Activated B cell treated with CpG ODN at 0.5 μM for 24 hours (primary cell): ENCODE measurements around the gene BEGAIN. TPM values are rescaled to one million over a fixed set of nuclear protein-coding genes. Genes with fewer than 3 reads are reported as not detected.

Experiments
- ATAC-seq: fragments of 200-7000 bp; cut with Tn5 transposase; one replicate; pipeline ENCODE4 v1.10.0; 2021; ENCODE audit warnings: low read depth, mild to moderate bottlenecking, moderate library complexity
- CTCF ChIA-PET: fragments of 350-600 bp; sonication (Branson Sonifier 250); formaldehyde crosslinking; loops from one replicate; lab custom pipeline; 2021; ENCODE audit warnings: antibody characterized with exemption; lab: Charles Lee
- POLR2A ChIA-PET: fragments of 350-600 bp; sonication (Branson Sonifier 250); formaldehyde crosslinking; loops from one replicate; lab custom pipeline; 2021; ENCODE audit warnings: antibody characterized with exemption; lab: Charles Lee
- DNase-seq: peaks from one replicate; pipeline ENCODE4 v3.0.0; 2022
- H3K27ac Mint-ChIP-seq: one replicate; pipeline ENCODE4 v1.8.0; 2020; ENCODE audit warnings: mixed read lengths
- H3K27me3 Mint-ChIP-seq: one replicate; pipeline ENCODE4 v1.8.0; 2021; ENCODE audit warnings: mixed read lengths
- H3K36me3 Mint-ChIP-seq: one replicate; pipeline ENCODE4 v1.8.0; 2021; ENCODE audit warnings: low read depth, mixed read lengths
- H3K4me1 Mint-ChIP-seq: one replicate; pipeline ENCODE4 v1.8.0; 2021; ENCODE audit warnings: mixed read lengths
- H3K4me3 Mint-ChIP-seq: one replicate; pipeline ENCODE4 v1.8.0; 2020; ENCODE audit warnings: mild to moderate bottlenecking, mixed read lengths
- H3K9me3 Mint-ChIP-seq: one replicate; pipeline ENCODE4 v1.8.0; 2020; ENCODE audit warnings: mixed read lengths
- CTCF ChIP-seq: fragments of 200-600 bp; IDR thresholded peaks from one replicate; pipeline ENCODE4 v1.8.0; 2022; ENCODE audit warnings: antibody characterized with exemption, mild to moderate bottlenecking
- intact Hi-C: fragments of 100-400 bp; cut with micrococcal nuclease; formaldehyde crosslinking; loops from one replicate; pipeline ENCODE4 v1.15.1; 2024
- total RNA-seq: library from RNA; stranded (reverse); gene quantifications from 2 replicates; pipeline ENCODE4 v1.2.3, GENCODE V29; 2022

BEGAIN gene
- total RNA-seq, 1 donor from 2014 or later, result not detected

DNA sequence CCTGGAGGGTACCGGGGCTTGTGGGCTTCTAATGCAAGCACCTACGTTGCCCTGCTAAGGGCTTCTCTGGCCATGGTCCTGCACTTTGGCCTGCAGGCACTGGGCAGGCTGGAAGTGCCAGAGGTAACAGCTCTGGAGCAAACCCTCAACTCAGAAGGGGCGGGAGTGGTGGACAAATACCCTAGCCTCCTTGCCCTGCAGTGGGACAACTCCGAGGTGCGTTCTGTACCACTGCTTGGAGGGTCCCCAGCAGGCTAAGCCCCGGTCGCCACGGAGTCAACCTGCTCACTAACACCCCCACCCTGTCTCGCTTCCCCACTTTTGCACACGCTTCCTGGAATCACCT, 20.4 kb upstream of the BEGAIN start:
- POLR2A ChIA-PET, result no interaction called here
- Mint-ChIP-seq H3K9me3 (peaks cover 4% of the 10 kb centered on the region), H3K4me3 (no peak overlapping the region), H3K27me3 (peaks cover 10% of the 10 kb centered on the region), H3K27ac (no peak overlapping the region), H3K36me3 (no peaks in the 10 kb centered on the region), H3K4me1 (no peaks in the 10 kb centered on the region)
- no peak for DNase-seq
- no peak for TF ChIP-seq CTCF
- CTCF ChIA-PET, result no interaction called here
- ATAC-seq, result no peak
- intact Hi-C loops, result no loop called here

DNA sequence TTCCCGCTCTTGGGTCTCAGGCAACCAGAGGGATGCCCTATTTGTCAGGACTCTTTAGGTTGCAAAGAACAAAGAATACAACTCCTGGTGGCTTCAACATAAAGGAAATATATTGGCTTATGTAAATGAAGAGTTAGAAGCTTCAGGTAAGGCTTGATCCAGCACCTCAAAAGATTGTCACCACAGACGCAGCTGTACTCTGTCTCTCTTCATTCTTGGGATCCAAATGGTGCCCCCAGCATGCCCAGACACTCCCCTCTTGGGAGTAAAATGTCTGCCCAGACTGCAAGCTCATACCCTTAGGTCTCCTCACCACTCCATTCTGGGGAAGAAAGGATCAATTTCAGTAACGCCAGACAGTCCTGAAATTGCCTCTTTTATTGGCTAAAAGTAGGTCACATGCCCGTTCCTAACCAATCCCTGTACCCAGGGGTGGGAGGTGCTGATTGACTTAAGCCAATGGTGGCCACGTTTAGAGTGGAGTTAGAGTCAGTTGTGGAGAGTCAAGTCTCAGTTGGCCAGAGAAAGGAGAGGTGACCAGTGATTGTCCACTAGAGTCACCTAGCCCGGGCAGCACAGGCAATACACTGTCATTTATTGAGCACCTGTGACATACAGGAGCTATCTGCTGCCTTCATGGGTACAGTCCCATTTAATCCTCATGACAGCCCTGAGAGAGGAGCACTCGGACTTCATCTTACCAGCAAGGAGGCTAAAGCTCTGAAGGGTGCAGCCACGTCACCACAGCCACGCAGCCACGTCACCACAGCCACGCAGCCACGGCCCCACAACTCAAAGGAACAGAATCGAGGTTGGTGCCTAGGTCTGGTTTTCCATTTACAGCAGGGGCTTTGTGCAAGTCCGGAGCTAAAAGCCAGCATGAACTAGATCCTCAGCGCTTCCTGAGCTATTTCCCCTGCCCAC, 19.7 kb upstream of the BEGAIN start:
- Mint-ChIP-seq H3K27ac (no peak overlapping the region), H3K36me3 (no peaks in the 10 kb centered on the region), H3K27me3 (peaks cover 10% of the 10 kb centered on the region), H3K9me3 (peaks cover 10% of the 10 kb centered on the region), H3K4me3 (no peak overlapping the region), H3K4me1 (no peaks in the 10 kb centered on the region)
- intact Hi-C loops, result no loop called here
- POLR2A ChIA-PET, result no interaction called here
- ATAC-seq (no peak), DNase-seq (no peak)
- no peak for TF ChIP-seq CTCF
- CTCF ChIA-PET, result no interaction called here

DNA sequence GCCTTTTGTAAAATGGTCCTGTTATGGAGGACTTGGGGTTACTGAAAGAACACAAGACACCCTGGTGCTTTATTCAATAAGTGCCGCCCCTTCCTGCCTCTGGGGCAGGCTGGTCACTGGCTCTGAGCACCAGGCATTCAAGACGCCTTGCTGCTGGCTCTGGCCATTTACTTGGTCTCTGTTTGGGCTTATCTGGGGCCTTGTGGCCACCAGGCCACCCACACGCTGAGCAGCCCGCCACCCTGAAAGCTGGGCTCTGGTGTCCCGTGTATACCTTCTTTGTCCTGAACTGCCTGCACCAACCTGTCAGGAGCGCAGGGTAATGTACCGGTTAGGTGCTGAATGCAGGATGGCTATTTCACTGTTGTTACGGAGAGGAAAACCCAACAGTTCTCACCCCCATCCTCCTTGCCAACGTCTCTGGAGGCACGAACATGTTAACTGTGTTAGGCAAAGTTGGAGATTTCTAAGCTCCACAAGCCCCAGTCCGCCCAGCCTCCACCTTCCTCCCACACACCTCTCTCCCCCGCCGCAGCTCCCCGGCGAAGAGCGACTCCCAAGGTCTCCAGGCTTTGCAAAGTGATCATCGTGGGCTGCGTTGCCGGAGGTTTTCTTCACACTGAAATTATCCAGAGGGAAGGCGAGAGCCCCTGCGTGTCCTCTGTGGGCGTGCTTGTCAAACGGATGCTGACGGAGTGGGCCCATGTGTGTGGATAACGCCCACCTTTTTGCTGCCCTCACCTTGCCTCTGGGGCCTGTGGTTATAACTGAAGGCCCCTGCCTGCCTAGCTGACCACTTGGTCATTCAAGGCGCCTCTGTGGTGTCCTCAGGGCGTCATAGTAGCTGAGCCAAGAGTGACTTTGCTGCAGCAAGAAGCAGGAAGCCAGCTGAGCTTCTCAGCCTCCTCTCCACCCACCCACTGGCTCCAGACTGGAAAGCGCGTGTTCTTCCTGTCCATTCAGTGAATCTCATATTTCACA, 18.8 kb upstream of the BEGAIN start:
- no peak for TF ChIP-seq CTCF
- Mint-ChIP-seq H3K36me3 (no peaks in the 10 kb centered on the region), H3K27me3 (peaks cover 10% of the 10 kb centered on the region), H3K9me3 (peaks cover 17% of the 10 kb centered on the region), H3K4me3 (no peak overlapping the region), H3K27ac (no peak overlapping the region), H3K4me1 (no peaks in the 10 kb centered on the region)
- ChIA-PET CTCF (no interaction called here), POLR2A (no interaction called here)
- DNase-seq (no peak), ATAC-seq (no peak)
- intact Hi-C loops, result no loop called here

DNA sequence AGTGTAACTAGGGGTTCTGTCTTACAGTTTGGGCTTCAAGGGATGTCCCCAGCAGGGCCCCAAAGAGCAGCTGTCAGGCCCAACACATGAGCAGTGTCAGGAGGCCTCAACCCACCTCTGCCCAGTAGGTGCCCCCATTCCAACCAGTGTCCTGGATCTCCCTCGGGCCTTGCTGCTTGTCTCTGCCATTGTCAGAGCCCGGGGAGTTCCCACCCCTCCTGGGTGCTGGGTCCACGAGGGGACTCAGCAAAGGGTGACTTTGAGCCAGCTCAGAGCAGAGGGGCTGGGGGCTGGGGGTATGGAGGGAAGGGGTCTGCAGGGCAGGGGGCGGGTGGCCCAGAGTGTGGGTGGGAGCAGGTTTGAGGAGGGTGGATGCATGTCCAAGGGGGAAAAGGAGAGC, 18.0 kb upstream of the BEGAIN start:
- CTCF ChIA-PET, result no interaction called here

More for the DNA sequence above, 18.0 kb upstream of the BEGAIN start:
- POLR2A ChIA-PET, result no interaction called here
- Mint-ChIP-seq H3K4me3 (no peak overlapping the region), H3K9me3 (peaks cover 21% of the 10 kb centered on the region), H3K4me1 (no peaks in the 10 kb centered on the region), H3K27ac (no peak overlapping the region), H3K36me3 (no peaks in the 10 kb centered on the region), H3K27me3 (peaks cover 10% of the 10 kb centered on the region)
- no peak for TF ChIP-seq CTCF
- DNase-seq (no peak), ATAC-seq (no peak)
- intact Hi-C loops, result no loop called here
